Limb (tissue), 2 donors: ENCODE measurements around the gene TBKBP1.
A peak's percentile ranks its signal among the peaks of the same experiment; 100 is the strongest.

ENCODE experiments used
- DNase-seq, 2 donors: peaks; one replicate each; pipeline ENCODE4 v3.0.0-alpha.2; 2016; ENCODE audit errors: extremely low spot score in 2 of 2

Gene TBKBP1

DNA sequence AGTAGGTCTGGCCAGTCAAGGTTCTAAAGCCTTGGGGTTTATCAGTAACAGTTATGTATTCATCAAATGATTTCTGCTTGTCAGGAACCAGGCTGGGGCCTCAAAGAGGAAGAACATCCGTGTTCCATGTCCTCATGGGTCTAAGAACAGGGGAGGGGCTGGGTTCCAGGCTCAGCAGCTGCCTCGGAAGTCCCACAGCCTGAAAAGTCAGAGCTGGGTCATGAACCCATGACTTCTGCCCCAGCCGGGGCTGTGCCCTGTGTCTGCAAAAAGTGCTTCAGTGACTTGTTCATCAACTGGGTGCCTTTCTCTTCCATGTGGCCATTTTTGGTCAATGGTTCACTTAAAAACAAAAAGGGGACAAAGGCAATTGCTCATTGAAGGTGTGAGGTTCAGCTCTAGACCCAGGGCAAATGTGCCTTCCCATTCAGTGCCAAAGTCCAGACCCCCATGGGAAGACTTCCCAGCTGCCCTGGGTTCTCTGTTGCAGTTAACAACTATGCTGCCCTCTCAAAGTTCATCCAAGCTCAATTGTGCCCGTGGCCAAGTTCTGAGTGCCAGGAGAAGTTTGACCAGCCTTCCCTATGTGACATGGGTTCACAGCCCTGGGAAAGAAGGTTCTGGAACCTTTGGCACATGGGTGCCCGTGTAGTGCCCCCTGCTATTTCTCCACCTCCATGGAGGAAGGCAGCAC is 18.5 kb downstream of the TBKBP1 start:
- no peak for DNase-seq

DNA sequence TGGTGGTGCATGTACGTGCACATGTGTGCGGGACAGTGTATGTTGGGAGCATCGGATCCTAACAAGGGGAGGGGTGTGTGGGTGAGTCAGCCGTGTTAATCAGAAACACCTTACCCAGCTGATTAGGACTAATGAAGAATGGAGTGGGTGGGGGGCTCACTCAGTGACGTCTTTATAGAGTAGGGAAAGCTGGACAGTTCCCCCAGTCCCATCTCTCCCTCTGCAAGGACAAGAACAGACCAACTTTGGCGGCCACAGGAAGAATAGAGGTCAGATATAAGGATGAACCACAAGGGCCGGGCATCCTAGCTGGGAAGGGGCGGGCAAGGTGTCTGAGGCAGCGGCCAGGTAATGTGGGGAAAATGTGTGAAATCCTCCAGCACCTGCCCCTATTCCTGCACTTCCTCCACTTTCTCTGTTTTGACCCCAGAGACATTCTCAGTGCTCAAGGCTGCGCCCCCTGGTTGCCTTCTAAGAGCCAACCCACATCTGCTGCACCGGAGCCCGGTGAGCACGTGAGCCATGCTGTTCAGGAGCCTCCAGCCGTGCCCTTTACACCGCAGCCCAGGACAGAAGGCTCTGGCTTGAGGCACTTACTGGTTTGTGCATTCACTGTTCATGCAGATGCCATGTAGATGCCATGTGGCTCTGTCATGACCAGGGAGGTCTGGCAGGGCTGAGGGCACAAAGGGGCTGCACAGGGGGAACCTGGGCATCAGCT is 20.2 kb downstream of the TBKBP1 start:
- no peak for DNase-seq

DNA sequence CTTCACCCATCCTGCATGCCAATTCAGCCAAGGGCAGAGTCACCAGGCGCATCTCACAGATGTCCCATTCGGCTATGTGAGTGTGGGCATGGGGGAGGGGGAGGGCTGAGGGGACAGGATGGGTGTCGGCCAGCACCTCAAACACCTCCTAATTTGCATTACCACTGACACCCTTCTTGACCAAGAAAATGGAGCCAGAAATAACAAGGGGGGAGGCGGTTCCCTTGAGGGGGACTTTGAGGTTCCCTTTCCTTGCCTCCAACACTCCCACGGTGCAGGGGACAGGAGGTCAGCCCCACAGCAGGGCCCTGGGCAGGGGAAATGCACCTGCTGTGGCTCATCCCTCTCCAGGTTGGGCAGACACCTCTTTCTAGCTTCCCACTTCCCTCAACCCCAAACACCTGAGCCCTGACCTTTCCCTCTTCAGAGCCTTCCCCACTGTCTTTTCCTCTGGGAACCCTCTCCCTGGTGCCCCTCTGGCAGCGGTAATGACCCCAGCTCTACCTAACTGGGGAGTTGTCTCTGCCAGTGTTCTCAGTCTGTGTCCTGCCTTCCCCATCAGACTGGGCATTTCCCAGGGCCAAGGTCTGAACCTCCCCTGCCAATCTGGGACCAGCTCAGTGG is 20.9 kb downstream of the TBKBP1 start:
- DNase-seq = no peak

DNA sequence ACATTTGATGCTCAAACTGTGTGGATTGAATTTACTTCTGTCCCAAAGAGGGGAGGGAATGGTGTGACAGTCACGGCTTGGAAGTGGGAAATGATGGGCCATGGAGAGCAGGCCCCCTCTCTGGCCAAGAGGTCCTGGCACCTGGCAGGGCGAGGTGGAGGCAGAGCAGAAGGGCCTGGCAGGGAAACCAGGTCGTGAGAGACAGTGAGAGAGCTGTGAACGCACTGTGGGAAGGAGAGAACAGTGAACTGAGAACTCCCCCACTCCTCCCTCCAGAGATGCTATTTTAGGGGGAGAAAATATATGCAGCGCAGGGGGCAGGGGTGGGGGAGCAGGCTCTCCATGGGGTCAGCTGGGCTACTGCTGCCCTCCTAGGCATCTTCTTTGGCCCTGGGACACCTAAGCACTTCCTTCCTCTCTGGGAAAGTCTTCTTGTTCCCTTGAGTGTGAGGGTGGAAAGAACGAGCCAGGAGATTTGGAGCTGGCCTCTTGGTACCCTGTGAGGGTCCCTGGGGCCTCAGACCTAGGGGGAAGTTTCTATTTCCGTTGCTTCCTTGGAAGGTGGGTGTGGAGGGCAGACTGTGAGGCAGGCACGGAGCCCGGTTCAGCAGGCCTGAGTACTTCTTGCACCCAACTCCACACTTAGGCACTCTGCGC is 21.8 kb downstream of the TBKBP1 start:
- no peak for DNase-seq

DNA sequence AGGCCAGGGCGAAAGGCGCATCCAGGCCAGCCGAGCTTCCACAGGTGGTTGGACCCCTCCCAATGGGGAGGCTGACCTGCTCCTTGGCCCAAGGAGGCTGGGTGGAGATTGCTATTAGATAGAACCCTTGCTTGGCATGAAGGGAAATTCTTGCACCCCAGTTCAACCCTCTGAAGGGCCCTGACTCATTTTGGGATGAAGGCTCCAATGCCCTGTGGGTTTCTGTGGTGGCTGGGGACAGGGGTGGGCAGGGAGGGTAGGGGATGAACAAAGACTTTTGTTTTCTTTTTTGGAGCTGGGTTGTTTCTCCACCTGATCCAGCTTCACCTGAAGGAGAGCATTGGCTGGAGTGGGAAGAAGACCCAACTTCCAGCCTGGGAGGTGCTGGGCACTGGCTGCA is 22.4 kb downstream of the TBKBP1 start:
- no peak for DNase-seq

DNA sequence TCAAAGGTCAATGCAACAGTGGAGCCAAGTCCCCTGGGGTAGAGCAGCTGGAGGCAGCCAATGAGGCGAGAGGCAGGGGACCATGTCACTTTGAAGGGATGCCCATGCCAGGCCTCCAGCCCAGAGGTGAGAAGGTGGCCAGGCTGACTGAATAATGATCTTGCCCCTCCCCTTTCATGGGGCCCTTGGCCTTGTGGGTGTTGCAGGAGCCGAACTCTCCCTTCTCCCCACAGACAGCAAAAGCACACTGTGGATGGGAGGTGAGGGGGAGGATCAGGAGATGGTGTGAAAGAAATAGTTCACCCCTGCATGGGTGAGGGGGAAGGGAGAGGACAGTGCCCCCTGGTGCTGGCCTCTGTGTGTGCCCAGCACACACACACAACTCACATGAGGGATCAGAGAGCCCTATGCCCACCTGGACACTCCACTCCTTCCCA is 23.3 kb downstream of the TBKBP1 start:
- DNase-seq = no peak

DNA sequence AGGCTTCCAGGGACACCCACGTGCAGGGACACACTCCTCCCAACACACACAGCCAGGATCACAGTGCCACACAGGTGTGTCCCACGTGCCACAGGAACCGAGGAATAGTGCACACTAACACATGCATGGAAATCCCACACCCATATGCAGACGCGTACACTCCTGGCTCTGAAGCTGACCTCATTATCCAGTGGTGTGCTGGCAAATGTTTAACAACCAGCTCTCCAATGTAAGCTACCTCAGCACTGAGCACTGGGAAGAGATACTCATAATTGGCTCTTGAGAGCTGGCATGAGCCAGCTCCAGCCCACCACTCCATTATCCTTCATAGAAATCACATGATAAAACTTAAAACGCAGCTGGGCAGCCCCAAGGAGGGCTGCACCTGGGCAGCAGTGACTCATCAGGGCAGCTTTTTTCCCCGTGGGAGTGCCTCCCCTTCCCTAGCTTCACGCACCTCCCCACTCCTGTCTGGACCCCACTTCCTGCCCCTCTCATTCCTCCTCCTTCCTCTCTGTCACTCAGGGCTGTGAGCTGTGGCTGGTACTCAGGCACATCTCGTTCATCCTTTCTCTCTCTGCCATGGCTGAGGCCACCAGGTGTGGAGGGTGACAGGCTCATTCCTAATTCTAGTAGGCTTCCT is 24.1 kb downstream of the TBKBP1 start:
- DNase-seq = no peak

DNA sequence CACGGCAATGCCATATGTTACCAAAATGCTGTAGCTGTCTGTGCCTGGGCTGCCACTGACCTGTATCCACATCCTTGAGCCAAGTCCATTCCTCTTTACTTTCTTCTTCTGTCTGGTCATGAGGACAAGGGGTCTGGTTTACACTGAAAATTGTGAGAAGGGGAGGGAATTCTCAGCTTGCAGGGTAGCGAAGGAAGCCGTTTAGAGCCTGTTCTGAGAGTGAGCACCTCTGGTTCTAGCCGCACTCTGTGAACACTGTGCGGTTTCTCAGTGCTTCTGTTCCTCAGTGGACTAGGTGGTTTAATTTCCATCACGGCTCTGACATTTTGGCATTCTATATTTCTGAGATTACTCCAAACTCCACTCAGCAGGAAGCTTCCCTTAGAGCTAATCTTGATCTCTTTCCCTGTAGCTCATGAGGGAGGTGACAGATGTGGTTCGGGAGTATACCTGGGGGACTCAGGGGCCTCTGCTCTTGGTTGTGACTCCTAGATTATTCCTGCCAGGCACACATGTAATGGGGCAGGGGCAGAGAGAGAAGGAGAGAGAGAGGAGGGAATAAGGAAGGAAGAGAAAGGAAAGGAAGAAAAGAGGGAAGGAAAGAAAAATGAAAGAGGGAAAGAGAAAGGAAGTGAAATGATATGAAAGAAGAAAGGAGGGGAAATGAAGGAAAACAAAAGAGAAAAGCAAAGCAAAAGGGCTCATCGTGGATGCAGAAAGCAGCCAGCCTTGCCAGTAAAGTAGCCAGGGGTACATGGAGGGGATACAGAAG is 24.9 kb downstream of the TBKBP1 start:
- no peak for DNase-seq

DNA sequence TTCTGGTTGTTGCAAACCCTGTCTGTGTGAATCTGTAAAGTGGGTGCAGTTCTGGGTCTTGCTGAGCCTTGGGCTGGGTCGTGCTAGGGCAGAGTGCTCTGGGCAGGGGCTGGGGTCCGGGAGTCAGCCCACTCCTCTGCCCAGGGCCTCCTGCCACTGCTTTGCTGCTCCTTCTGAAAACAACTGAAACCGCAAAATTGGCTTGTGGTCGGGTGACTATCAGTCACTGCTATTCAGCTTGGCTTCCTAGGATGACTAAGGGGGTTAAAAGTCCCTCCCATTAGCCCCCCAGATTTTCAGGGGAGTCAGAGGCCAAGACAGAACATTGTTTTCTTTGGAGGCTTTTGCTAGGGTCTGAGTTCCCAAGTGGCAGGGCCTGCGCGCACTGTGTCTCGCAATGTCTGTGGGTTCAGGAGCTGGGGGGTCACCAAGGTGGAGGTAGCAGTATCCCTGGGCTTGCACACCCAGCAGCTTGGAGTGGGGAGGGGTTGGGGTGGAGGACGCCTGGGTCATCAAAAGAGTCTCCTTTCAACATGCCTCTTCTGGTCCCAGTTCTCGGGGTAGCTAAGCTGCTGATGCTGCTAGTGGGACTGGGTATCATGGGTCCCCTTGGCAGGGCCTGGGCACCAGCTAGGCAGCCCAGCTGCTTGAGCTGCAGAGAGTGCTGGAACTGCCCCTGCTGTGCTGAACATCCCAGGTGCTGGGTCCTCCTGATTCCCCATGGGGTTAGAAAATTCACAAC is 25.6 kb downstream of the TBKBP1 start:
- no peak for DNase-seq

DNA sequence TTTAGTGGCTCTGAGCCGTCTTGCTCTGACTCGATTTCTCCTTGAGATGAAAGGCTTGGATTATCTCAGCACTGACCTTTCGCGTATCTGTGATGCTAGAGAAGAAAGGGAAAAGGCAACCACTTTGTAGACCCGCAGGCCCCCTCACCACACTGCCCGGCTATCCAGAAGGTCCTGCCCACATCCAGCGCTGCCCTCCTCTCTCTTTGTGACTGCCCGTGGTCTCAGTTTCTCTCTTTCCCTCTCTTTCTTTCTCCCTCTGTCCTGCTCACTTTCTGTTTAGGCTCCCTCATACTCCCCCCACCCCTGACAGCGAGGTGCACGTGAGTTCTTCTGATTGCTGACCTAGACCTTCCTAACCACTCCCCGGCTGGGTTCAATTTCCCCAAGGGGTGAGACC is 26.2 kb downstream of the TBKBP1 start:
- no peak for DNase-seq

DNA sequence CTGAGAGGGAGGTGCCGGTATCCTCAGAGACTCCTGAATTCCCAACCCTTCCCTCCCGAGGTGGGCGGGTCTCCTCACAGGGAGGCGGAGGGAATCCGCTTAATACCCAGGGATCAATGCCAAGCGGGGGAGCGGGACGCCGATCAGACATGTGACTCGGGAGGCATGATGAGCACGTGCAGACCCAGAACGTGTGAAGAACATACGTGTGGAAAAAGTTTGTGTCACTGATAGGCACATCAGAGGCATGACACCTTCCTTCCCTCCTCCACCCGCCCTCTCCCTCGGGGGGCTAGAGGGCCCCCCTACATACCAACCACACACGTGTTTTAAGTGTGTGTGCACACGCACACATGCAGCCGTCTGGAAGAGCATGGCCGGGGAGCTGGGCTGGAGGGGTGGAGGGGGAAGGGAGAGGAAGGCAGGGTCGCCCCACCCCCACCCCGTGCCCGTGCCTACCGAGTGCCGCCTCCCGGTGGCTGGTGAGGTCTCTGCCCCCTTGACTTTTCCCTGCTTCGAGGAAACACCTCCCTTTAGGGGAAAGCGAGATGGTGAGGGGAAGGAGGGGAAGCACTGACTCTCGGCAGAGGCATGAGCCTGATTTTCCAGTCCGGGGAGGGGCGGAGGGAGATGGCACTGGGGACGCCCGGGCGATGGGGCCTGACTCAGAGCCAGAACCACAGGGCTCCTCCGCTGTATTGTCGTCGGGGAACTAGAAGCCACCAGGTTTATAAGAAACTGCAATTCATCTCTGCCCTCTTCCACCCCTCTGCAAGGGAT is 27.0 kb downstream of the TBKBP1 start:
- no peak for DNase-seq

DNA sequence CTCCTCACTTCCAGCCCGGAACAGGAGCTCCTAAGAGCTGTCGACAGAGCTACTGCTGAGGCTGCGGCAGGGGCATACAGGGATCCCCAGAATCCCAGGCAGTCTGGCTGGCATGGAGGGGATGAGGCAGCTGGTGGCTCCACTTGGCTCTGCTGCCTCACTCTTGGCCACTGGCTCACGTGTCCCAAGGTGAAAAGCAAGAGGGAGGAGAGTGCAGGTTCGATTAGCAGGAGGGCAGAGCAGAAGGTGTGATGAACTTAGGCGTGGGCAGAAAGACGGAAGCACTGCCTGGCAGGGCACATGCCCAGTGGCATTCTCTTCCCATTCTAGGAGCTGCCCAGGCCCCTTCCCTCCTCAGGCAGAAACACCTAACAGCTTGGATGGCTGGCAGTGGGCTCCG is 27.8 kb downstream of the TBKBP1 start:
- no peak for DNase-seq

DNA sequence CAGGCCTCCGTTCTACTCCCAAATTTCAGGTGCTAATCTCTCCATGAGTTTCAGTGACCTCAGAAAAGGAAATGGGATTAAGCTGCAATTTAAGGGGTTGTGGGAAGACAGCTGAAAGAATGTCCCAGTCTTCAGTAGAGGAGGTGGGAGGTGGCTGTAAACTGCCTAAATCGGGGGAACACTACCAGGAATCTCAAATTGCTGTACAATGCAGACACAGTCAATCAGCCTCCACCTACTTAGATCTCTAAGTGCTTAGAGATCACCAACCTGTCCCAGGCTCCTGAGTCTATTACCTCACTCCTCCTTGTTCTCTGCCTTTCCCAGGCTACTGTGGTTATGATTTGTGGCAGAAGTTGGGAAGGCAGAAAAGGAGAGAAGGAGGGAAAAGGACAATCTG is 30.7 kb downstream of the TBKBP1 start:
- DNase-seq = no peak

DNA sequence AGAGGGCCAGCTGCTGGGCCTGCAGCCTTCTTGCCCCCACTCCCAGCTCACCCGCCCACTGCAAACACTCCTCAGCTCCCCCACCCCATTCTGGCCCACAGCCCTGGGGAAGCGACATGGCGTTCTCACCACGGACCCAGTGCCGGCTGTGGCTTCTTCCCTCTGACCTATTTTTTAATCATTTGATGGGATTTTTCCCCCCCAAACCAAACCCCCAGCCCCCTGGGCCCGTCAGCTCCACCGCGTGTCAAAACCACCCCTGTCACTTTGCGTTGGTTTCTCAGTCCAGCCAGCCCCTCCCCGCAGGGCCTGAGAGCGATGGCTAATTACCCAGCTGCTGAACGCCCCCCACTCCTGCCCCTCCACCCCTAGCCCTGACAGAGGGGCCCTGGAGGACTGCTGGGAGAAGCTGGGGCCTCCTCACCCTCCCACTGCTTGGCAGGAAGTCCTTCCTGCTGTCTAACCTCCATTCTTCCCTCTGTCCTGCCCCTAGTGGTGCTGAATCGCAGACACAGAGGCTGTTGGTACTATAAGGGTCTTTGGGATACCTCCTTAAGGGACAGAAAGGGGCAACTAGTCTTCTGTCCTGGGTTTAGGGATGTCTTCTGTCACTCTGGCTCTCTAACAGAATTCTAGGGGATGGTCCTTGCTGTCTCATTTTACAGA is 31.6 kb downstream of the TBKBP1 start:
- no peak for DNase-seq

DNA sequence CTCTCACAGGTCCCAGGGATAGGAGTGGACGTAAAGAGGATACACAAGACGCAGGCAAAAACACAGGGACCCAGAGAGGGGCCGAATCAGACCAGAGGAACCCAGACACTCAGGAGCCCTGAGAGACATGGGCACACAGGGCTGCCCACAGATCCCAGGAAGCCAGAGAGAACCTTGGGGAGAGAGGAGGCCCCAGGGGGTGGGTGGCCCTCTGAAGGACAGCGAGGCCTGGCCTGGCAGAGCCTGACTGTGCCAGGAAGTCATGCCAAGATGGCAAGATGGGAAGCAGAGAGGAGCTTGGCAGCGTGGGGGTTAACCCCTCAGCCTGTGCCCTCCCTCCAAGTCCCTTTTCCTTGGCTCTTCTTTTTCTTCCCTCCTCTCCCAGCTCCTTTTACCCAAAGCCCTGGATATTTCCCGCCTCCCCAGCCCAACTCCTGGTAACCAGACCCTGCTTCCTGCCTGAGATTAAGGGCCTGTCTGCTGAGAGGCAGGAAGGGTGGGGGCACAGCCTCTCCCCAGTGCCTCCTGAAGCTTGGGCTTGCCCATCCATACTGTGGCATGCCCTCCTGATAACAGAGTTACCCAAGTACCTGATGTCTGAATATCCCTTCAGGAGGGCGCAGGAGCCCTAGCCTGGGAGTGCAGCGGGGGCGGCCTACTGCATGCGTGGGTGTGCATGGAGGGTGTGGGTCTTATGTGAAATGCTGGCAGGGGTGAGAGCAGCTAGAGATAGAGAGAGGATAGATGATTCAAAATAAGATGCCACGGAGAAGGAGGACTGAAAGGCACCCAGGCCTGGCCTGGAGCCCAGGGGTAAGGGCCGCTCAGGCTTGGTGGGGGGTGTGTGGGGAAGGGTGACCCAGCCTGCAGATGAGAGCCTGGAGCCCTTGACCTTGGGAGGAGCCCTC is 33.1 kb downstream of the TBKBP1 start:
- peak in 1 of 2 donors; percentile 27 for DNase-seq

DNA sequence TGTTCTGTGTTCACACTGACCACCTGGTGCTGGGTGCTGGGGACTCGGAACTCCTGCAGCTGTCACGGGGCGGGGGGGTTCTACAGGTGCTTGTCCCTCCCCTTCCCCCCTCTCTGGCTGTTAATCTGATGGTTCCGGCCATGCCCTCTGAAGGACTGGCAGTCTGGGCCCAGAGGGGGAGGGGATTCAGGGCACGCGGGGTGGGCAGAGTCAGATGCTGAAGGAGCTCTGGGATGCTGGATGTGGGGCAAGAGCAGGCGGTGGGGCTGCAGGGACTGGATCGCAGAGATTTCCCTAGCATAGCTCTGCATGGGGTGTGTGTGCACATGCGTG is 33.7 kb downstream of the TBKBP1 start:
- DNase-seq = peak in 1 of 2 donors; percentile 18

DNA sequence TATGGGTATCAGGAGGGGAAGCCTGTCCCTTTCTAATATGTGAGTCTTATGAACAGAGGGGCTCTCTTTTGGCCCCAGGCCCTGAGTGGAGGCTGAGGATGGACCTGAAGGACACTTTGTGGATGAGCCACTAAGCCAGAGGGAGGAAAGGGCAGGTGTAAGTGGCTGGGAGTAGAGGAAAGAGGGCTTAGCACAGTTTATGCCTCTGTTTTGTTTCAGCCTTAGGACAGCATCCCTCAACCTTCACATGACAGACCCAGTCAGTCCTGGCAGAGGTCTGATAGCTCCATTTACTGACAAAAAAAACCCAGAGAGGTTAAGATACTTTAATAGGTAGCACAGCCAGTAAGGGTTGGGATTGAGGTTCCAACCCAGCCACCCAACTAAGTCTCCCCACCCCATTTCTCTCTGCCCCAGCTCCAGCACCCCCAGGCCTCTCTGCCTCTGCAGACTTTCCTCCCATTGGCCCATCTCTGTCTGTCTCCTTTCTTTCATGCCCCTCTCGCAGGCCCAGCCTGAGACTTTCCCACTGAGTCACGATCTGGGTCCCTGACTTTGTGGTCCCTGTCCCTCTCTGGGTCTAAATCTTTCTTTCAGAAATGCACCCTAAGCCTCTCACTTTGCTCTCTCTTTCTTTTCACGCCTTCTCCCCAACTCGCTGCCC is 34.4 kb downstream of the TBKBP1 start:
- peak in 1 of 2 donors; percentile 3 for DNase-seq
